GM13976 (cell line): ENCODE results near the gene RAB34.

Experiments
- DNase-seq: peaks from one replicate; pipeline ENCODE4 v3.0.0; 2012; ENCODE audit warnings: low spot score
- in situ Hi-C: fragments of 300-500 bp; cut with MboI; formaldehyde crosslinking; loops from one replicate; pipeline ENCODE4 v1.12.0; 2022; ENCODE audit warnings: low sequenced_read_pairs, mixed read lengths, inconsistent platforms; ENCODE audit not compliant: unreplicated experiment
- TF ChIP-seq, protein P1 (sequence below): IDR thresholded peaks from 2 replicates; pipeline ENCODE4 v1.5.1; 2012; ENCODE audit warnings: borderline replicate concordance, mild to moderate bottlenecking; ENCODE audit not compliant: insufficient read depth; ENCODE audit errors: extremely low read depth, missing control alignments, control extremely low read depth

RAB34 gene

DNA sequence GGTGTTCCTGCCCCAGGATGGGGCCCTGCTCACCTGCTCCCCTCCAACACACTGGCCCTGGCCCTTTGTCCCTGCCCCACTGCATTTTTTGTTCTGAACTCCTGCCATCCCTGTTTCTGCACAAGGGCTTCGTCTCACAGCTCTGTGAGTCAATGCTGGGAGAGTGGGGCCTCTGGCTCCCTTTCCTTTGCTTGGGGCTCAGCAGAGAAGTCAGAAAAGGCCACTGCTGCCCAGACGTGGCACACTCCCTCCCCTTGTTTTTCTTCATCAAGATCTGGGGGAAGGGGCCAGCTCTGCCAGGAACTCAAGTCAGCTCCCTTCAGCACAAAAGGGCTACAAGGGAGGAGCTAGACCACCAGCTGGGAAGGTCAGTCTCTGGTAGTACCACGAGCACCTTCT is 14.9 kb downstream of the RAB34 start:
- TF ChIP-seq, protein P1, sequence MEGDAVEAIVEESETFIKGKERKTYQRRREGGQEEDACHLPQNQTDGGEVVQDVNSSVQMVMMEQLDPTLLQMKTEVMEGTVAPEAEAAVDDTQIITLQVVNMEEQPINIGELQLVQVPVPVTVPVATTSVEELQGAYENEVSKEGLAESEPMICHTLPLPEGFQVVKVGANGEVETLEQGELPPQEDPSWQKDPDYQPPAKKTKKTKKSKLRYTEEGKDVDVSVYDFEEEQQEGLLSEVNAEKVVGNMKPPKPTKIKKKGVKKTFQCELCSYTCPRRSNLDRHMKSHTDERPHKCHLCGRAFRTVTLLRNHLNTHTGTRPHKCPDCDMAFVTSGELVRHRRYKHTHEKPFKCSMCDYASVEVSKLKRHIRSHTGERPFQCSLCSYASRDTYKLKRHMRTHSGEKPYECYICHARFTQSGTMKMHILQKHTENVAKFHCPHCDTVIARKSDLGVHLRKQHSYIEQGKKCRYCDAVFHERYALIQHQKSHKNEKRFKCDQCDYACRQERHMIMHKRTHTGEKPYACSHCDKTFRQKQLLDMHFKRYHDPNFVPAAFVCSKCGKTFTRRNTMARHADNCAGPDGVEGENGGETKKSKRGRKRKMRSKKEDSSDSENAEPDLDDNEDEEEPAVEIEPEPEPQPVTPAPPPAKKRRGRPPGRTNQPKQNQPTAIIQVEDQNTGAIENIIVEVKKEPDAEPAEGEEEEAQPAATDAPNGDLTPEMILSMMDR, result no peak
- in situ Hi-C loops, result no loop called here
- no peak for DNase-seq

DNA sequence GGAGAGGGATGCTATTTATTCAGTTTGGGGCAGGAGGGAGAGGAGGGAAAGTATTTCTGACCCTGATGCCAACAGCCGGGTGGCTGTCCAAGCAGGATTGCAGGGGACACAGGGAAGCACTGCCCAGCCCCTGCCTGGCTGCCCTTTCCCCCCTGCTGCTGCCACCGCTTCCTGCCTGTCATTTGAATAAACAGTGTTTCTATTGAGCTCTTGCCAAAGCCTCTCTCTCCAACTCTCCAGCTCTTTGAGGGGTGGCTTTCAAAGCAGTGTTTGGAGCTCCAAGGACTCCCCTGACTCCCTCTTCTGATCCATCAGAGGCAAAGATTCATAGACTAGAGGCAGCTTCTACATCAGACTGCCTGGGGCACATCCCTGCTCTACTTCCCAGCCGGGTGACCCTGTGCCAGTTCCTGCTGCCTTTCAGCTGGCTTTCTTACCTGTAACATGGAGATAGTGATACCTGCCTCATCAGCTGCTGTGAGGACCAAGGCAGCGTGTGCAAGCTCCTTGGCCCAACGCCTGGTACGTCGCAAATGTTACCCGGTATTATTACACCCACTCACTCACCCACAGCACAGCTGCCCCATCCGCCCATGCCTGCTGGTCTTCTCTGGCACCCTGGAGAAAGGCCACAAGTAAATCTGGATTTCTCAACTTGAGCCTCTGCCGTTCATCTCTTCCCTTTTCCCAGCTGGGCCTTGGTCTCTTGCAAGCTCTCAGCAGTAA is 15.5 kb downstream of the RAB34 start:
- TF ChIP-seq, protein P1, result no peak
- DNase-seq, result no peak
- in situ Hi-C loops, result no loop called here

DNA sequence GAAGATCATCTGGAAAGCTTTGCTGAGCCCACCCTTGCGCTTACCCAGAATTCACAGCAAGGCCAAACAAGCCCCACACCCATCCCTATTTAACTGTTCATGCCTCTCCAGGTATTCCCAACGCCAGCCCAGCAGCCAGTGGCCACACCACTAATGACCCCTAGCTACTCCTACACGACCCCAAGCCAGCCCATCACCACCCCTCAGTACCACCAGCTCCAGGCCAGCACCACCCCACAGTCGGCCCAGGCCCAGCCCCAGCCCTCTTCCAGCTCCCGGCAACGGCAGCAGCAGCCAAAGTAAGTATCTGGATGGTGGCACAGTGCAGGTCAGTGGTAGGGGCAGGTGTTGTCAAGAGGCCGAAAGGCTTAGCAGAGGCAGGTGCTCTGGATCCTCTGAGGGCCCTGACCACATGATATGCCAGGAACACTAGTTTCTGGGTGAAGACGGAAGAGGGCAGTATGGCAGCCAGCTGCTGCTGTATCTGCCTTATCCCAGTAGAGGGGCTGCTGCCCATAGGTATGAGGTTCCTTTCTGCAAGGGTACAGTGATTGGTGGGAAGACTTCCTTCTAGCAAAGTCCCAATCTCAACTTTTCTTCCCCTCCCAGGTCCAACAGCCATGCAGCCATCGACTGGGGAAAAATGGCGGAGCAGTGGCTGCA is 16.7 kb downstream of the RAB34 start:
- TF ChIP-seq, protein P1, result no peak
- in situ Hi-C loops, result no loop called here
- DNase-seq, result no peak

DNA sequence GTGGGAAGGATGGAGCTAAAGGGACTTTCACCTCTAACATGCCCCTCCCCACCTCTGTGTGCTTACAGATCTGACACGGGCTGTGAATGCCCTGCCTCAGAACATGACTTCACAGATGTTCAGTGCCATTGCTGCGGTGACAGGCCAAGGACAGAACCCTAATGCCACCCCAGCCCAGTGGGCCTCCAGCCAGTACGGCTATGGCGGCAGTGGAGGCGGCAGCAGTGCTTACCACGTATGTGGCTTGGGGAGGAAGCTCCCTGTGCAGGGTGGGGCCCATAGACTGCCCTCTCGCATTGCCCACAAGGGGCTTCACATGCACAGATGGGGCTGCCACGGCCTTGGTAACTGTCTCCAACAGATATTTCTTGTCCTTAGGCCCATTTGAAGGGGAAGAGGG is 17.4 kb downstream of the RAB34 start:
- no peak for DNase-seq
- in situ Hi-C loops, result no loop called here
- TF ChIP-seq, protein P1, result no peak

DNA sequence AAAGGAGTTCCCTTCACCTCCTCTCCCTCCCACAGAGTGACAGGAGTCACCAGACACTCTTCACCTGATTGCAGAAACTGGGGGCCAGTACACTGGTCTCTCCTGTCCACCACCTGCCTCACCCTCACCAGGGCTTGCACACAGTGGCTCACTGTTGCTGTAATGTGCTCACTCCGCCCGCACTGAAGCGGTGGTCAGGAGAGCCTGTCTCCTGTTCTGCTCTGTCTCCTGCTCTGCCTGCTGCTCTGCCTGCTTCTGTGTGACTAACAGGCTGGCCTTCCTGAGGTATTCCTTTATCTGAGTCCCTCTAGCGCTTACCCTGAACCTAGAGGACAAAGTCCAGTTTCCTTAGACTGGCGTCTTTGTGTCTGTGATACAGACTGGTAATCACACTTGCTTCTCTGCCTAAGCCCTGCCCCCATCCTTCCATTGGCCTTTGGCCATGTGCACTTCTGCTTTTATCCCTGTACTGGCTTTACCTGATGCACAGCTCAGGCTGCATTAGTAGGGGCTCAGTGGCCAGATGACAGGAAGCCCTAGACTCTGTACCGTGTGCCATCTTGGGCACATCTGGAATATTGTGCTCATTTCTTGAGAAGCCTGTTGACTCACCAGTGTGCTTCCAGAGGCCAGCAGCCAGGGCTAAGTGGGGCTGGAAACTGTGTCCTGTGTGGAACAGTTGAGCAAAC is 19.3 kb downstream of the RAB34 start:
- in situ Hi-C loops, result no loop called here
- DNase-seq, result no peak
- TF ChIP-seq, protein P1, result no peak

DNA sequence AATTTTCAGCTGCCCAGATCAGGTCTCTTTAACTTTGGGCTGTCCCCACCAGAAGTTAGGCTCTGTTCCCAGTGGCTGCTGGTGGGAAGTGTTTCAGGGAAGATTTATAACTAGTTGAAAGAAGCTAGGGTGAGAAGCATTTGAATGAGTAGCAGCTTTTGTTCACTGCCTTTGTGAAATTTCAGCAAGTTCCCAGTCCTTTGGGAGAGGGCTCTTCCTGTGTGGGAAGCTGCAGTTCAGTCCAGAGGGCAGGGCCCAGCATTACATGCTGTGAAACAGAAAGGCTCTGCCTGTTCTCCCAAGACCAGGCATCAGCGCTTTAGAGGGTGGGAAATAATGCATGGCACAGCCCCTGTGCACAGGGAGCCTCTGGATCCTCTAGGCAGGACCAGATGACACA is 23.8 kb downstream of the RAB34 start:
- no peak for DNase-seq
- TF ChIP-seq, protein P1, result no peak

More for the DNA sequence above, 23.8 kb downstream of the RAB34 start:
- in situ Hi-C loops, result no loop called here
